Activated naive CD4-positive, alpha-beta T cell treated with anti-CD3 and anti-CD28 coated beads for 36 hours (primary cell): ENCODE results near the gene OR4B1. TPM values are rescaled to one million over a fixed set of nuclear protein-coding genes. Genes with fewer than 3 reads are reported as not detected.
"Not testable (repeated sequence)": the region's sequence is repeated elsewhere in the genome, so short reads cannot be mapped to it uniquely, and the experiment has no call there.

ENCODE experiments used
- CTCF ChIA-PET: fragments of 350-600 bp; sonication (Branson Sonifier 250); formaldehyde crosslinking; loops from one replicate; lab custom pipeline; 2021; ENCODE audit warnings: antibody characterized with exemption; lab: Charles Lee
- DNase-seq: peaks from one replicate; pipeline ENCODE4 v3.0.0-alpha.2; 2020
- H3K27ac Mint-ChIP-seq: one replicate; pipeline ENCODE4 v1.8.0; 2021; ENCODE audit warnings: mild to moderate bottlenecking, mixed read lengths
- H3K27me3 Mint-ChIP-seq: one replicate; pipeline ENCODE4 v1.8.0; 2021; ENCODE audit warnings: low read depth, mixed read lengths
- H3K36me3 Mint-ChIP-seq: one replicate; pipeline ENCODE4 v1.8.0; 2021; ENCODE audit warnings: low read depth, mixed read lengths
- H3K4me1 Mint-ChIP-seq: one replicate; pipeline ENCODE4 v1.8.0; 2021; ENCODE audit warnings: low read depth, mixed read lengths
- H3K4me3 Mint-ChIP-seq: one replicate; pipeline ENCODE4 v1.8.0; 2021; ENCODE audit warnings: mild to moderate bottlenecking, moderate library complexity, mixed read lengths
- H3K9me3 Mint-ChIP-seq: one replicate; pipeline ENCODE4 v1.8.0; 2021; ENCODE audit warnings: mixed read lengths
- intact Hi-C: fragments of 100-400 bp; cut with micrococcal nuclease; formaldehyde crosslinking; loops from one replicate; pipeline ENCODE4 v1.15.1; 2023
- total RNA-seq, 2 experiments: library from RNA; stranded (reverse); gene quantifications; one replicate each; pipeline ENCODE4 v1.2.3, GENCODE V29; 2021

The OR4B1 gene
- total RNA-seq, 2 experiments from 2014 or later, result not detected

DNA sequence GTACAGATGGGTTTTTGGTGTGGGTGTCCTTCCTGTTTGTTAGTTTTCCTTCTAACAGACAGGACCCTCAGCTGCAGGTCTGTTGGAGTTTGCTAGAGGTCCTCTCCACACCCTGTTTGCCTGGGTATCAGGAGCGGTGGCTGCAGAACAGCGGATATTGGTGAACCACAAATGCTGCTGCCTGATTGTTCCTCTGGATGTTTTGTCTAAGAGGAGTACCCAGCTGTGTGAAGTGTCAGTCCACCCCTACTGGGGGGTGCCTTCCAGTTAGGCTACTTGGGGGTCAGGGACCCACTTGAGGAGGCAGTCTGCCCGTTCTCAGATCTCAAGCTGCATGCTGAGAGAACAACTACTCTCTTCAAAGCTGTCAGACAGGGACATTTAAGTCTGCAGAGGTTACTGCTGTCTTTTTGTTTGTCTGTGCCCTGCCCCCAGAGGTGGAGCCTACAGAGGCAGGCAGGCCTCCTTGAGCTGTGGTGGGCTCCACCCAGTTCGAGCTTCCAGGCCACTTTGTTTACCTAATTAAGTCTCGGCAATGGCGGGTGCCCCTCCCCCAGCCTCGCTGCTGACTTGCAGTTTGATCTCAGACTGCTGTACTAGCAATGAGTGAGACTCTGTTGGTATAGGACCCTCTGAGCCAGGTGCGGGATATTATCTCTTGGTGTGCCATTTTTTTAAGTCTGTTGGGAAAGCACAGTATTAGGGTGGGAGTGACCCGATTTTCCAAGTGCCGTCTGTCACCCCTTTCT lies 25.5 kb upstream of the OR4B1 start:
- peak; percentile 30 for DNase-seq
- Mint-ChIP-seq H3K9me3 (peaks cover 10% of the 10 kb centered on the region), H3K4me1 (peaks cover 17% of the 10 kb centered on the region), H3K4me3 (peak overlapping the region; percentile 28)
- H3K36me3 Mint-ChIP-seq, H3K27ac Mint-ChIP-seq, intact Hi-C loops, H3K27me3 Mint-ChIP-seq, CTCF ChIA-PET: not testable (repeated sequence)

DNA sequence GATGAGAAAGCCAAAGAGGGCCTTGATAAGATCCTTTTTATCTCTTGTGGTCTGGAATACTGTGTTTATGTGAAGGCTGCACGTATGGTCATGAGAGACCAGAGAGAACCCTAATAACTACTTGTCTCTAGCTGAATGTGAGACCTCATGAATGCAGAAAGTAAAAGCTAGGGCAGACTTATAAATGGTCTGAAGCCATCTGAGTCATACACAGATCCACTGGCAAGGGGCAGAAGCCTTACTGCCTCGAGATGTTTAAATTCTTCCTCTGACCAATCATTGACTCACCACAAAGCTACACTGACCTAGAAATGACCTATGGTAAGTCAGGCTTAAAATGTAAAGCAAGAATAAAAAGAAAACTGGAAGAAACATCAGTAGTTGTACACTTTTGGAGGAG lies 22.7 kb upstream of the OR4B1 start:
- Mint-ChIP-seq H3K36me3 (no peaks in the 10 kb centered on the region), H3K4me3 (no peak overlapping the region), H3K27me3 (no peaks in the 10 kb centered on the region), H3K9me3 (peaks cover 20% of the 10 kb centered on the region), H3K27ac (no peak overlapping the region), H3K4me1 (peaks cover 17% of the 10 kb centered on the region)
- intact Hi-C loops, result no loop called here
- CTCF ChIA-PET, result no interaction called here
- DNase-seq, result no peak

DNA sequence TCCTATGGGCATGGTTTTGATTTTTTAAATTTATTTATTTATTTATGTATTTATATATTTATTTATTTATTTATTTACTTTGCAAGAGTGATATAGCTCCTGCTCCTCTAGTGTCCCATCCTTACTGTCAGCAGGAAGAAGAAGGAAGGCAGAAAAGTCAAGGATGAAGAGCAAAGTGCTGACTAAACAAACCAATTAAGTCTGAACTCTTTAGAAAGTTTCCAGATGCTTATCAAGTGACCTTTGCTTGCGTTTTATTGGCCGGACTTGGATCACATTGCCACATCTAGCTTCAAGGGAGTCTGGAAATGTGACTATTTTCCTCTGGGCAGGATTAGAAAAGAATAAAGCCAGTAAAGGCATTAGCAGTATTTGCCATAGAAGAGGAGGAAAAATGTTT lies 8.7 kb upstream of the OR4B1 start:
- intact Hi-C loops, result no loop called here
- H3K27me3 Mint-ChIP-seq, result peaks cover 2% of the 10 kb centered on the region
- no peak overlapping the region for H3K27ac Mint-ChIP-seq
- CTCF ChIA-PET, result no interaction called here
- no peaks in the 10 kb centered on the region for H3K9me3 Mint-ChIP-seq
- DNase-seq, result no peak
- H3K4me1 Mint-ChIP-seq, result no peaks in the 10 kb centered on the region
- no peaks in the 10 kb centered on the region for H3K36me3 Mint-ChIP-seq
- no peak overlapping the region for H3K4me3 Mint-ChIP-seq

DNA sequence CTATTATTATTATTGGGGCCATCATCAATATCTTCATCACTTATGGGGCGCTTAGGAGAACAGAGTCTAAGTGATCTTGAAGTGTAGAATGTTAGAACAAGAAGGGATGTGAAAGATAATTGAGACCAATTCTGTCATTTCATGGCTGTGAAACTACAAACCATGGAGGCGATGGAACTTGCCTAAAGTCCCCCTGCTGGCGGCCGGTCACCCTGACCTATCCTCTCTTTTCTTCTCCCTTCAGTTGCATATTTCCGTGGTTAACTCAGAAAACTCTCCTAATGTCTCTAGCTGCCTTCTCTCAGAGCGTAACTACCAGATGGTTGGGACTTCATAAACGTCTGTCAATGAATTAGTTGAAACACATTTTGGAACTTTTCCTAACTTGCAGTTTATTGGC lies 6.6 kb upstream of the OR4B1 start:
- no peak for DNase-seq
- CTCF ChIA-PET, result interaction anchor here (0.7 kb wide), 1 partner anchor 15 kb away, joined by 3 read pairs; no protein-coding TSS in a partner anchor
- Mint-ChIP-seq H3K36me3 (no peaks in the 10 kb centered on the region), H3K4me1 (no peaks in the 10 kb centered on the region), H3K9me3 (no peaks in the 10 kb centered on the region), H3K27ac (no peak overlapping the region), H3K27me3 (peaks cover 2% of the 10 kb centered on the region), H3K4me3 (no peak overlapping the region)
- intact Hi-C loops, result no loop called here

DNA sequence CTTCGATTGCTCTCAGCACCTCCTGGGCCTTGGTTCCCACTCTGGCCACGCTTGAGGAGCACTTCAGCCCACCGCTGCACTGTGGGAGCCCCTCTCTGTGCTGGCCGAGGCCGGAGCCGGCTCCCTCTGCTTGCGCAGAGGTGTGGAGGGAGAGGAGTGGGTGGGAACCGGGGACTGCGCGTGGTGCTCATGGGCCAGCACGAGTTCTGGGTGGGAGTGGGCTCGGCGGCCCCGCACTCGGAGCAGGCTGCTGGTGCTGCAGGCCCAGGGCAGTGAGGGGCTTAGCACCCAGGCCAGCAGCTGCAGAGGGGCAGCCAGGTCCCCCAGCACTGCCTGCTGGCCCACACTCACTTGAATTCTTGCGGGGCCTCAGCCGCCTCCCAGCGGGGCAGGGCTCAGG lies 12.2 kb downstream of the OR4B1 start:
- intact Hi-C loops, result no loop called here
- Mint-ChIP-seq H3K27me3 (peaks cover 1% of the 10 kb centered on the region), H3K36me3 (no peaks in the 10 kb centered on the region), H3K4me1 (no peaks in the 10 kb centered on the region), H3K27ac (no peak overlapping the region), H3K4me3 (no peak overlapping the region), H3K9me3 (peaks cover 5% of the 10 kb centered on the region)
- CTCF ChIA-PET, result interaction anchor here (1.2 kb wide), 1 partner anchor 55 kb away, joined by 3 read pairs; no protein-coding TSS in a partner anchor
- no peak for DNase-seq

DNA sequence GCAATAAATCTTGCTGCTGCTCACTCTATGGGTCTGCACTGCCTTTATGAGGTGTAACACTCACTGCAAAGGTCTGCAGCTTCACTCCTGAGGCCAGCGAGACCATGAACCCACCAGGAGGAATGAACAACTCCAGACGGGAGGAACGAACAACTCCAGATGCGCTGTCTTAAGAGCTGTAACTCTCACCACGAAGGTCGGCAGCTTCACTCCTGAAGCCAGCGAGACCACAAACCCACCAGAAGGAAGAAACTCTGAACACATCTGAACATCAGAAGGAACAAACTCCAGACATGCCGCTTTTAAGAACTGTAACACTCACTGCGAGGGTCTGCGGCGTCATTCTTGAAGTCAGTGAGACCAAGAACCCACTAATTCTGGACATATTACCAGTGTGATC lies 13.4 kb downstream of the OR4B1 start:
- H3K4me1 Mint-ChIP-seq, H3K4me3 Mint-ChIP-seq, H3K27ac Mint-ChIP-seq, H3K27me3 Mint-ChIP-seq, intact Hi-C loops, H3K9me3 Mint-ChIP-seq, H3K36me3 Mint-ChIP-seq, DNase-seq: not testable (repeated sequence)
- CTCF ChIA-PET, result interaction anchor here (1.2 kb wide), 1 partner anchor 57 kb away, joined by 3 read pairs; no protein-coding TSS in a partner anchor

DNA sequence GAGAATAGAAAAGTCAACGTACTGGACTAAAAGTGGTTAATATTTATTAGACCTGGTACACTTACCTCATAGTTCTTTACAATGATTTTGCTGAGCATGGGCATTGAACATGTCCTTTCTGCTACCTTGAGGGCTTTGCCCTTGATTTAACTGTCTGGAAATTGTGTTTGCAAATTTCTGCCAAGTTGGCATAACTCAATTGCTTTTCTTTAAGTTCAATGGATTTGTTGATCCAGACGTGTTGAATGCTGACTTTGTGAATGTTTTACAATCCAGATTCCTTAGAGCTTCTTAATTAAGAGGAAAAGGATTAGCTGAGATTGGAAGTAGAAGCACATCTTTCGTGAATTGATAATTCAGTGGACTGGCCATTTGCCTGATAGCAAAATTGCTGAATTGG lies 21.1 kb downstream of the OR4B1 start:
- no peak overlapping the region for H3K4me3 Mint-ChIP-seq
- H3K27me3 Mint-ChIP-seq, result peaks cover 15% of the 10 kb centered on the region
- no peaks in the 10 kb centered on the region for H3K4me1 Mint-ChIP-seq
- CTCF ChIA-PET, result no interaction called here
- H3K9me3 Mint-ChIP-seq, result no peaks in the 10 kb centered on the region
- no peak for DNase-seq
- intact Hi-C loops, result no loop called here
- H3K27ac Mint-ChIP-seq, result no peak overlapping the region
- H3K36me3 Mint-ChIP-seq, result no peaks in the 10 kb centered on the region

DNA sequence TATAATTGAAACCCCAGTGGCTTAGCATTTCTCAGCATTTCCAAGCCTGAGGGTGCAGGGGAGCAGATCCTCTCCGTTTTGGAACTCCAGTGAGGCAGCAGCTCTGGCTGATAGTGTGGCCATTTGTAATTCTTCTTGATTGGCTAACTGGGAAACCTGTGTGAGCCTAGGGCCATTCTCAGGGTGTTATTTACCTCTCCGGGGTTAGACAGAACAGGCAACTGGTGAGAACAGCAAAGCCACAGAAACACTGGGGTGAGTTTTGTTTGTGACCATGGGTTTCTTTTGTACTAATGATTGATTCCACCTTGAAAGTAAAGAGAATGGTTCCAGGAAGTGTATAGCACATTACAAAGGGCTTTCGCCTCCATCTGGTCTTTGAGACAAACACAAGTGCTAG lies 25.9 kb downstream of the OR4B1 start:
- CTCF ChIA-PET, result no interaction called here
- intact Hi-C loops, result no loop called here
- Mint-ChIP-seq H3K9me3 (no peaks in the 10 kb centered on the region), H3K27ac (no peak overlapping the region), H3K4me1 (no peaks in the 10 kb centered on the region), H3K36me3 (no peaks in the 10 kb centered on the region), H3K4me3 (no peak overlapping the region), H3K27me3 (peaks cover 13% of the 10 kb centered on the region)
- DNase-seq, result no peak

DNA sequence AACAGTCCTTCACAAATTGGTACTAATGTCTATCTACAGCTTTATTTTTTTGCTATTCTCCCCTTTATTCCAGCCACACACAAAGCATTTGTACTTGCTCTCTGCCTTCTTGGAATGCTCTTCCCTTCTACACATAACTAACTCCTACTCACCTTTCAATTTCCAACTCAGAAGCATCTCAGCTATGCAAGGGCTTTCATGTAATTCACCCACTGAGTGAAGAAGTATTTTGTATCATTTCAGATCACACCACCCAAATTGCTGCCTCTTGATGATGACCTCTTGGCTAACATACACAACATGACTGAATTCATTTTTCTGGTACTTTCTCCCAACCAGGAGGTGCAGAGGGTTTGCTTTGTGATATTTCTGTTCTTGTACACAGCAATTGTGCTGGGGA lies 28.2 kb downstream of the OR4B1 start, which contains the start of gene OR4X2:
Gene OR4X2, plus strand, starts transcription at position 301 of the 400 bp plus-strand sequence. Its CDS starts 0 bp downstream, at position 301.
- H3K27ac Mint-ChIP-seq, result no peak within 1 kb of the TSS
- DNase-seq, result no peak
- no peaks in the 10 kb centered on the region for H3K36me3 Mint-ChIP-seq
- CTCF ChIA-PET, result no interaction called here
- H3K9me3 Mint-ChIP-seq, result peaks cover 5% of the 10 kb centered on the region
- intact Hi-C loops, result no loop called here
- no peak within 1 kb of the TSS for H3K4me3 Mint-ChIP-seq
- H3K4me1 Mint-ChIP-seq, result no peaks in the 10 kb centered on the region
- peaks cover 11% of the 10 kb centered on the region for H3K27me3 Mint-ChIP-seq

DNA sequence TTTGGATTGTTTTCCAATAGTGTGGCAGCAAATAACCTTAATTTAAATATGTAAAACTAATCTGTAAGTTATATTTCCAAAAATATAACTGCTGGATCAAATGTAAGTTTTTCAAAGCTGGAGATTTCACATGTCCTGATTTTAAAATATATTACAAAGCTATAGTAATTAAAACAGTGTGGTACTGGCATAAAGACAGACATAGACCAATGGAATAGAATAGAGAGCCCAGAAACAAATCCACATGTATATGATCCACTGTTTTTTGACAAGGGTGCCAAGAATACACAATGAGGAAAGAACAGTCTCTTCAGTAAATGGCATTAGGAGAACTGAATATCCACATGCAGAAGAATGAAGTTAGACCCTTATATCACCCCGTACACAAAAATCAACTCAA lies 32.3 kb downstream of the OR4B1 start:
- CTCF ChIA-PET, result interaction anchor here (0.6 kb wide), 1 partner anchor 1754 kb away, joined by 3 read pairs; no protein-coding TSS in a partner anchor
- H3K27ac Mint-ChIP-seq, result no peak overlapping the region
- DNase-seq, result no peak
- no peaks in the 10 kb centered on the region for H3K36me3 Mint-ChIP-seq
- peaks cover 5% of the 10 kb centered on the region for H3K9me3 Mint-ChIP-seq
- intact Hi-C loops, result no loop called here
- no peak overlapping the region for H3K4me3 Mint-ChIP-seq
- H3K27me3 Mint-ChIP-seq, result peaks cover 7% of the 10 kb centered on the region
- H3K4me1 Mint-ChIP-seq, result no peaks in the 10 kb centered on the region

DNA sequence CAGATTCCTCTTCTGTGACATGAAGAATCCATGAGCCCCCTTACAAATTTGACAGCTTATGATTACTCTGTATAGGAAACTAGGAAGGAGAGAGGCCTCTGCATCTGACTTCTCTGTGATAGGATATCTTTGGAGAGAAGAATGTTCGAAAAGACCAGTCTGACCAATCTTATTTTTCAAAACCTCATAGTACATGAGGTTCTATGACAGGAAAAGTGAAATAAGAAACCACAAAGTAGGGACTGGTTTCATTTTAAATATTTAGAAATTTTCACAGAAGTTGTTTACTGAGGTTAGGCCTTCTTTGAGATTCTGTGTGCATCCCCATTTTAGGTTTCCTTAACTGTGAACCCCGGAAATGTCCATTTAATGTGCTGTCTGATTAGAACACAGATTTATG lies 45.0 kb downstream of the OR4B1 start:
- H3K27me3 Mint-ChIP-seq, result peaks cover 7% of the 10 kb centered on the region

DNA sequence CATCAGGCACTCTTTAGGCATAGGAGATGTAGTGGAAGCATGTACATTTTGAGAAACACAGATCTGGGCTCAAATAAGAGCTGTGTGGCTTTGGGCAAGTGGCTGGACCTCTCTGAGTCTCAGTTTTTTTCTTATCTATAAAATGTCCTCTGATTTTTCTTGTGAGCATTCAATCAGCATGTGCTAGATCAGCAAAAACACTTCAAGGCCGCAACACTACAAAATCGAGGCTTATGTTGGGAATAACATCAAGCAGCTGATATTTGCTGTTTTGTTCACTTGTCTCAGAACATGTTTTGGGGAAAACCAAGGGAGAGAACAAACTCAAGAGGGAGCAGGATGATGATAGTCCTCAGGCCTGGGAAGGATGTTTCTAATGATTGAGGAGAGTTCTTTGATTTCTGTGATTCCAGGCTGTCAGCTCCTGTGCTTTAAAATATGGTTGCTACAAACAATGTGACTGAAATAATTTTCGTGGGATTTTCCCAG lies 46.9 kb downstream of the OR4B1 start, which contains the start of gene OR4X1:
Gene OR4X1, plus strand, starts transcription at position 439 of the 489 bp plus-strand sequence. Its CDS starts 0 bp downstream, at position 439.
- H3K27me3 Mint-ChIP-seq, result peaks cover 2% of the 10 kb centered on the region
- no peaks in the 10 kb centered on the region for H3K4me1 Mint-ChIP-seq
- no peak within 1 kb of the TSS for H3K4me3 Mint-ChIP-seq
- no peaks in the 10 kb centered on the region for H3K9me3 Mint-ChIP-seq
- intact Hi-C loops, result no loop called here
- H3K27ac Mint-ChIP-seq, result no peak within 1 kb of the TSS
- no peaks in the 10 kb centered on the region for H3K36me3 Mint-ChIP-seq
- DNase-seq, result no peak
- CTCF ChIA-PET, result no interaction called here

More for the DNA sequence above, 45.0 kb downstream of the OR4B1 start:
- no peaks in the 10 kb centered on the region for H3K9me3 Mint-ChIP-seq
- H3K36me3 Mint-ChIP-seq, result no peaks in the 10 kb centered on the region
- no peaks in the 10 kb centered on the region for H3K4me1 Mint-ChIP-seq
- H3K27ac Mint-ChIP-seq, result no peak overlapping the region
- CTCF ChIA-PET, result no interaction called here
- no peak overlapping the region for H3K4me3 Mint-ChIP-seq
- intact Hi-C loops, result no loop called here
- DNase-seq, result no peak
